ENCODE data around the gene ROGDI.
"Not testable (repeated sequence)": the region's sequence is repeated elsewhere in the genome, so short reads cannot be mapped to it uniquely, and the experiment has no call there.

Gene ROGDI

DNA sequence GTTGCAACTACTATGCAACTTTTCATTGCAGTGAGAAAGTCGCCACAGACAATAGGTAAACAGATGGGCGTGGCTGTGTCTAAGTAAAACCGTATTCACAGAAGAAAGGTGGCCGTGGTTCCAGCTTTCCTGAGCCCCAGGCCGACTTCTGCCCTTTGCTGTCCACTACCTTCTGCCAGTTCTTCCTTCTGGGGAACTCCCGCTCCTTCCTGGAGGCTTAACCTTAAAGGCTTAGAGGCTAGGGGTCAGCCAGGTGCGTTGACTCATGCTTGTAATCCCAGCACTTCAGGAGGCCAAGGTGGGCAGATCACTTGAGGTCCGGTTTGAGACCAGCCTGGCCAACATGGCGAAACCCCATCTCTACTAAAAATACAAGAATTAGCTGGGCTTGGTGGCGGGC is 12.2 kb downstream of the ROGDI start:
- DNase-seq: no peak

DNA sequence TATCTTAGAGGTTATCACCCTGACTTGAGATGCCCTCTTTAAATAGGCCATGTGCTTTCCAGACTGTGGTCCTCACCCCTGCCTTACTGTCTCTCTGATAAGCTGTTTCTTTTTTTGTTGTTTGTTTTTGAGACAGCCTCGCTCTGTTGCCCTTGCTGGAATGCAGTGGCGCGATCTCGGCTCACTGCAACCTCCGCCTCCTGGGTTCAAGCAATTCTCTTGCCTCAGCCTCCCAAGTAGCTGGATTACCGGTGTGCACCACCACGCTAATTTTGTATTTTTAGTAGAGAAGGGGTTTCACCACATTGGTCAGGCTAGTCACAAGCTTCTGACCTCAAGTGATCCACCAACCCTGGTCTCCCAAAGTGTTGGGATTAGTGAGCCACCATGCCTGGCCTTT is 13.5 kb downstream of the ROGDI start:
- no peak for DNase-seq

DNA sequence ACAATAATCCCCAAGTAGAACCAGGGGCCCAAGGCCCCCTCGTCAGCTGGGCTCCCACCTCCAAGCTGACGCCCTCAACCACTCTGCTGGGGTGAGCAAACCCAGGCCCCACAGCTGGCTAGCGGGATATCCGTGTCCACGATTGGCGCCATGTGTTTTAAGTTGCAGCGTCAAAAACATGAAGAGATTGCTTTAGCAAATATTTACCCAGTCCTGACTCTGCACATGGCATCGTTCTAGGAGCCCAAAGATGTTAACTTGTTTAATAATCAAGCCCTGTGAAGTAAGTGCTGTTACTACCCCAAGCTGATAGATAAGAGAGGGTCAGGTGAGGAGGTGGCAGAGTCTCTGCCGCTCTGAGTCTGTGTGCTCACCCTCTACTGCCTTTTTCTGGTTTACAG is 13.9 kb downstream of the ROGDI start:
- DNase-seq: no peak

DNA sequence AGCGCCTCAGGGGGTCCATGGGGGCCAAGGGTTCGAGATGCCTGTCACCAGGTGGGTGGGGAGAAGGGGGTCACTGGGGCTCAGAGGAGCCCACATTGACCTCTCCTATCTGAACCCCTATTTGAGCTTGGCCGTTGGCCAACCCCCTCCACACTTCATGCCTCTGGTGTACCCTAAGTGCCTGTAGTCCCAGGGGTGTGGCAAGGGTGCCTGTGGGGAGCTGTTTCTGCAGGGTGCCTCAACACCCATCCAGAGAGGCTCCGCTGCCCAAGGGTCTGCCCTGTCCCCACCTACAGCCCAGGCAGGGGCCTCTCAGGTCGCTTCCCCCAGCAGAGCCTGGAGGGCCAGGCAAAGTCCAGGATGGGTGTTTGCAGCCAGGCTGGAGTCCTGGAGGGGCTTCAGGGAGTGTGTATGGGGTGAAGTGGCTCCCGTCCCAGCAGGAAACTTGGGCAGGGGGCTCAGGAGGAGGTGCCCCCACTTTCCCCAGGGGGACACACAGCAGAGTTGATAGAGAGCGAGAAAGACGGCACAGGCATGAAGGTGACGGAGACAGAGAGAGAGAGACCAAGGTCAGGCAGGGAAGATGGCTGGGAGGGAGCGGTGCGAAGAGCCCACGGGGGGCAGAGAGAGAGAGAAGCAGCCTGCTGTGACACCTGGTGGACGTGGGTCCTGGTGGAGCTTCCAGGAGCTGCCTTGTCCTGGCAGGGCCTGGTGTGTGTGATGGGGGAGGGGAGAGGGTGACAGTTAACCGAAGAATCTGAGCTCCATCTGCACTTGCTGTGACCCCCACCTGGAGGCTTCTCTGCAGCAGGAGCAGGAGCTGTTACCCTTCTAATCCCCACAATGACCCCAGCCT is 14.6 kb downstream of the ROGDI start, which contains the start of gene SEPTIN12:
Gene SEPTIN12 (minus strand): TSS at position 719 of the 856 bp plus-strand sequence. CDS start 700 bp downstream, at position 19.
- DNase-seq: no peak

DNA sequence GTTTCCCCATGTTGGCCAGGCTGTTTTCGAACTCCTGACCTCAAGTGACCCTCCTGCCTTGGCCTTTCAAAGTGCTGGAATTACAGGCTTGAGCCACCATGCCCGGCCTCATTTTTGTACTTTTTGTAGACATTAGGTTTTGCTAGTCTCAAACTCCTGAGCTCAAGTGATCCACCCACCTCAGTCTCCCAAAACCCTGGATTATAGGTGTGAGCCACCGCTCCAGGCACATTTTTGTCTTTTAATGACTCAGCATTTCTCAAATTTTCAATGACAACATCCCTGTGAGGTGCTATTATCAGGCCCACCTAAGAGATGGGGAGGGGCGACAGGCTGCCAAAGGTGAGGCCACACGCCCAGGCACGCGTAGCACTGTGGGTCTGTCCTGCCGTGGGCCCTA is 15.4 kb downstream of the ROGDI start:
- DNase-seq: no peak

DNA sequence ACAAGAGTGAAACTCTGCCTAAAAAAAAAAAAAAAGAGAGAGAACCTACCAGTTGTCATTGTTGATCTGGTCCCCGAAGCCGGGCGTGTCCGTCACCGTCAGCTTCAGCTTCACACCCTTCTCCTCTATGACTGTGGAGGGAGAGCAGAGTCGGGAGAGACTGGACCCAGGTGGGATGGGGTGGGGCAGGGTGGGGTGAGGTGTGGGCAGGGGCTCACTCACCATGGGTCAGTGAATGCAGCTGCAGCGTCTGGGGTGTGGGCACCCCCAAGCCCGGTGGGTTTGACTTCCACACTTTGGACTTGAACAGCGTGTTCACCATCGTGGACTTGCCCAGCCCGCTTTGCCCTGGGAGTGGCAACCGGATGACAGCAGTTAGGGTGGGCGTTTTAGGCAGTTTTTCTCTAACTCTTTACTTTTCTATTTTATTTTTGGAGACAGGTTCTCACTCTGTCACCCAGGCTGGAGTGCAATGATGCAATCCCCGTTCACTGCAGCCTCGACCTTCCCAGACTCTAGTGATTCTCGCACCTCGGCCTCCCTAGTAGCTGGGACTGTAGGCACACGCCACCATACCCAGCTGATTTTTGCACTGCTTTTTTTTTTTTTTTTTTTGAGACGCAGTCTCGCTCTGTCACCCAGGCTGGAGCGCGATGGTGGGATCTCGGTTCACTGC is 16.5 kb downstream of the ROGDI start:
- no peak for DNase-seq

DNA sequence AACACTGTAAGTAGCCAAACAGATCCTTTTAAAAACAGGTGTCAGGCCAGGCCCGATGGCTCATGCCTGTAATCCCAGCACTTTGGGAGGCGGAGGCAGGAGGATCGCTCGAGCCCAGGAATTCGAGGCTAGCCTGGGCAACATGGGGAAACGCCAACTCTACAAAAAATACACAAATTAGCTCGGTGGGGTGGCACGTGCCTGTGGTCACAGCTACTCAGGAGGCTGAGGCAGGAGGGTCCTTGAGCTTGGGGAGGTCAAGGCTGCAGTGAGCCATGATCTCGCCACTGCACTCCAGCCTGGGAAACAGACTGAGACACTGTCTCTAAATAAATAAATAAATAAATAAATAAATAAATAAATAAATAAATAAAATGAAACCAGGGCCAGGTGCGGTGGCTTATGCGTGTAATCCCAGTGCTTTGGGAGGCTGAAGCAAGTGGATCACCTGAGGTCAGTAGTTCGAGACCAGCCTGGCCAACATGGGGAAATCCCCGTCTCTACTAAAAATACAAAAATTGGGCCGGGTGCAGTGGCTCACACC is 17.9 kb downstream of the ROGDI start:
- not testable (repeated sequence) for DNase-seq

DNA sequence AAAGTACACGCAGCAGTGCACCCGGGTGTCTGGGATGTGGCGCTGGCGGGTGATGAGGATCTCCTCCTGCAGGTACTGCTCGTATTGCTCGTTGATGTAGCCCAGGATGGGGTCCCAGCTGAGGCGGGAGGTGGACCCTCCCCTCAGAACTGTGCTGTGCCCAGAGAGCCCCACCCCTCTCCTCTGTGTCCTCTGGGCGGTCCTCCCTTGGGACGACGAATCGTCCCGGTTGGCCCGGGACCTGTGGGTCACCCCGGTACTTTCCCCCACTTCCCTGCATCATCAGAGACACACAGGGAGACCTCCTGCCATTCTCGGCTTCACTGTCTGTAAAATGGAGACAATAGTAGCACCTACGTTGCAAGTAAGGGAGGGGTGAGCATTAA is 18.5 kb downstream of the ROGDI start:
- DNase-seq: no peak

DNA sequence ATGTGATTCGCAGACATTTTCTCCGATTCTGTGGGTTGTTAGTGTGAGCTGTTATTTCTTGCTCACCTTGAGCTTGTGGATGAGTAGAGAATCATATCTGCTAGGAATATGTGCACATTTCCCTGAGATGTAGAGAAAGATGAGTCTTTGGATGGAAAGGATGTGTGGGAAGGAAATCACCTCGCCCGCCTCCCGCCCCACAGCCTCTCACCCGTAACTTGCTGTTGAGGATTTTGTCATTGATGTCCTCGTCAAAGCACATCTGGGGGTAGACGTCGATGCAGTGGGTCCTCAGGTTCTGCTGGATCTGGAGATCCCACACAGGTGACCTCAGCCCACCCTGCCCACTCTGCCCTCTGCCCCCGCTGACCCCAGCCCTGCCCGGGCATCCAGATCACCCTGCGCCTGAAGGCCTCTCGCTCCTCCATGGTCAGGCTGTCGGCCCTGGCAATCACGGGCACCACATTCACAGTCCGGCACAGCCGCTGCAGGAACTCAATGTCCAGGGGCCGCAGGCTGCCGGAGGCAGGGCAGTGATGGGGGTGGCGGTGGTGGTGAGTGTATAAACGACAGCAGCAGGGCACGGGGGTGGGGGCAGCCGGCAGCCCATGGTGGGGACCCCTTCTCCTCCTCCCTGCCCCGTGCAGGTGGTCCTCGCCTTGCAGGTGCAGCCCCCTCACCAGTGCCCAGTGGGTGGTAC is 19.0 kb downstream of the ROGDI start:
- no peak for DNase-seq

DNA sequence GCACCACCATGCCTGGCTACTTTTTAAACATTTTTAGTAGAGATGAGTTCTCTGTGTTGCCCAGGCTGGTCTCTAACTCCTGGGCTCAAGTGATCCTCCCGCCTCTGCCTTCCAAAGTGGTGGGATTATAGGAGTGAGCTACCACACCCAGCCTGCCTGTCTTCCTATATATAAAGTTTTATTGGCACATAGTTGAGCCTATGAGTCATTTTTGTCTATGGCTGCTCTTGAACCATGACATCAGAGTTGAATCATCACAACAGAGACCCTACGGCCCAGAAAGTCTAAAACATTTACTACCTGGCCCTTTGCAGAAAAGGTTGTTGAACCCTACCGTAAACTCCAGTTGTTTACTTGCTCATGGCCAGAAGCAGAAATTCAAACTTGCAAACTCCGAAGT is 22.2 kb downstream of the ROGDI start:
- DNase-seq: no peak

DNA sequence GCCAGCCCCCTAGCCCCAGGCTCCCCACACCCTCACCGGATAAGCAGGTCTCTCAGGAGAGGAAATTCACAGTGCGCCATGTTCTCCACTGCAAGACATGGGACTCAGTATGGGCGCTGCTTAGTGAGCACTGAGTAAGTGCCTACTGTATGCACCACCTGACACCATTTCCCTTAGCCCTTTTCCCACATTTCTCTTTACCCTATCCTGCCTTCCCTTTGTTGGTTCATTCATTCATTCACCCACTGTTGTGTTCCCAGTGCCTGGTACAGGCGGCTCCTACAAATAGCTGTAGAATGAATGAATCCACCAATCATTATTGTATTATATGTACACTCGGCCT is 24.4 kb downstream of the ROGDI start:
- DNase-seq: no peak

DNA sequence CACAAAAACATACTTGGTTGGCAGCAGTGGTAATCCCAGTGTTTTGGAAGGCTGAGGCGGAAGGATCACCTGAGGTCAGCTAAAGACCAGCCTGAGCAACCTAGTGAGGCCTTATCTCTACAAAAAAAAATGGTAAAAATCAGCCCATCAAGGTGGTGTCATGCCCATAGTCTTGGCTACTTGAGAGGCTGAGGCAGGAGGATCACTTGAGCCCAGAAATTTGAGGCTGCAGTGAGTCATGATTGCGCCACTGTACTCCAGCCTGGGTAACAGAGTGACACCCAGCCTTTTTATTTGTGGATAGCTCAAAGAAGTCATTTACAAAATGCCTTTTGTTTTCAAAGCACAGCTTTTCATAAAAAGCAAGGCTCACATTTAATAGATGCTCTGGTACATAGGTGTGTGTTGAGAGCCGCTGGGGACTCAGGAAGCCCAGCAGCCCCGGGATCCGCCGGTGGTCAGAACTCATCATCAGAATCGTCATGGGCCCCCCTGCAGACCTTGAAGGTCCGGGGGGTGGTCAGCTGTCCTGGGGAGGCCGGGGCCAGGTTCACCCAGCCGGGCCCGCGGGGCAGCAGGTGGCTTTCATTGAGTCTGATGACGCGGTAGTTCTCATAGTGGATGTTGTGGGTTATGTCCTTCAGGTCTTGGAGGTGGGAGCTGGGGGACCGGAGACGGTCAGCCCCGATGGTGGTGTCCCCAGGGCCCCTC is 24.9 kb downstream of the ROGDI start:
- no peak for DNase-seq

DNA sequence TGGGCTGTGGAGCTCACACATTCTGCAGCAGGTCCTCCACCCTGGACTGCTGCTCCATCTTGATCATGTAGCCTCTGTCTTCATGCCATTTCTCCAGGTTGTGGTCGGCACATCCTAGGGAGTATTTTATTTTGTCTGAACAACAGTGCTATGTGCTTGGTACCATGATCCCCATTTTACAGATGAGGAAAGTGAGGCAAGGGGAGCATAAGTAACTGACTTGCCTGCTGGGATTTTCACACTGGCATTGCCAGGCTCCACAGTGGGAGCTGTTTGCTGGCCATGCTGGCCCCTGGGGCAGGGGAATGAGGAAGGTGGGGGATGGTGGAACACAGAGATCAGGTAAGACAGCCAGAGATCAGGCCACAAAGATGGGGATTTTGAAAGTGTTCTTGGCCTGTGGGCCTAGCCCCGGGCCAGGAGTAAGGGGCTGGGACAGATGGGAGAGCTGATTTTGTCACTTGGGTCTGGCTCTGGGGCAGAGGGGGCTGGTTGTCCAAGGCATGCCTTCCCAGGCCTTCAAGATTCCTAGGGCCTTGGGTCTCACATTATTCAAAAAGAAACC is 26.2 kb downstream of the ROGDI start:
- no peak for DNase-seq

DNA sequence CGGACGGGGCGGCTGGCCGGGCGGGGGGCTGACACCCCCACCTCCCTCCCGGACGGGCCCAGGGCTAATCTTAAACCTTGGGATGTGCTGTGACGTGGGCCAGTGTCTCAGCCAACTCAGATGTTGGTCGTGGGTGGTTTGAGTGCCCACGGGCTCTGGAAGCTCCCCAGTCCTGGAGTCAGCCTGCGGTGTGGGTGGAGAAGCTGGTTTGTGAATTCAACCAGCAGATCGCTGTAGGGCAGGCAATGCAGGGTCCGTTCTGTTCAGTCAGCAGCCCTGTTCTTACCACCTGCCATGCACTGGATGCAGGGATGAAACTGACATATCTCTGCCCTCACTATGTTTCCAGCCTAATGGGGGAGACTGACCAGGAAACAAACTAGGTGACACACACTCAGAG is 27.4 kb downstream of the ROGDI start:
- no peak for DNase-seq

DNA sequence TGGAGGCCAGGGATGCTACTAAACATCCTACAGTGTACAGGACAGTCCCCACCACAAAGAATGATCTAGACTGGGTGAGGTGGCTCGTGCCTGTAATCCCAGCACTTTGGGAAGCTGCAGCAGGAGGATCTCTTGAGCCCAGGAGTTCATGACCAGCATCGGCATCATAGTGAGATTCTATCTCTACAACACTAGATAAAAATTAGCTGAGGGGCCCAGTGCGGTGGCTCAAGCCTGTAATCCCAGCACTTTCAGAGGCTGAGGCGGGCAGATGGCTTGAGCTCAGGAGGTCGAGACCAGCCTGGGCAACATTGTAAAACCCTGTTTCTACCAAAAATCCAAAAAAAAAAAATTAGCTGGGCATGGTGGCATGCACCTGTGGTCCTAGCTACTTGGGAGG is 30.1 kb downstream of the ROGDI start:
- DNase-seq: no peak

DNA sequence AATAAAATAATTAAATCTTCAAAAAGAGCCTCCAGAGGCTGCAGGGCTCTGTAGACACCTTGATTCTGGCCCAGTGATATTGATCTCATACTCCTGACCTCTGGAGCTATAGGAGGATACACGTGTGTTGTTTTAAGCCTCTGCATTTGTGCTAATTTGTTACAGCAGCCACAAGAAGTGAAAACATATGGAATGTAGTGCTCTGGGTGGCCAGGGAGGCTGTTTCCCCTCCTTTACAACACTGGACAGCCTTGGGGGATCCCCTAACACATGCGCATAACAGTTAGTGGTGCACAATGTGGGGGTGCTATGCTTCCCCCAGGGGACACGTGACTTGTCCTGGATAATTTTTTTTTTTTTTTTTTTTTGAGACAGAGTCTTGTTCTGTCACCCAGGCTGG is 30.8 kb downstream of the ROGDI start:
- no peak for DNase-seq

DNA sequence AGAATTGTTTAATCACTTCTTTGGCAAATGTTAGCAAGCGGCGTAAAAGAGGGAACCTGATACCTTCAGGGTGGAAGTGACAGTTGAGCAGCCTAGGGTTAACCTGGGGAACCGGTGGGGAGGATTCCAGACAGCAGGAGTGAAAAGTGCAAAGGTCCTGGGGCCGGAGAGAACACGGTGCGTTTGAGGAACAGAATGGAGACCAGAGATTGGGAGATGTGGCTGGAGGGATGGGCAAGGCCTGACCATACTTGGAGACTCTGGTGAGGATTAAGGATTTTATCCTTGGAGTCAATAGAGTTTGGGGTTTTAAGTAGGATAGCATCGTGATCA is 33.2 kb downstream of the ROGDI start:
- no peak for DNase-seq

DNA sequence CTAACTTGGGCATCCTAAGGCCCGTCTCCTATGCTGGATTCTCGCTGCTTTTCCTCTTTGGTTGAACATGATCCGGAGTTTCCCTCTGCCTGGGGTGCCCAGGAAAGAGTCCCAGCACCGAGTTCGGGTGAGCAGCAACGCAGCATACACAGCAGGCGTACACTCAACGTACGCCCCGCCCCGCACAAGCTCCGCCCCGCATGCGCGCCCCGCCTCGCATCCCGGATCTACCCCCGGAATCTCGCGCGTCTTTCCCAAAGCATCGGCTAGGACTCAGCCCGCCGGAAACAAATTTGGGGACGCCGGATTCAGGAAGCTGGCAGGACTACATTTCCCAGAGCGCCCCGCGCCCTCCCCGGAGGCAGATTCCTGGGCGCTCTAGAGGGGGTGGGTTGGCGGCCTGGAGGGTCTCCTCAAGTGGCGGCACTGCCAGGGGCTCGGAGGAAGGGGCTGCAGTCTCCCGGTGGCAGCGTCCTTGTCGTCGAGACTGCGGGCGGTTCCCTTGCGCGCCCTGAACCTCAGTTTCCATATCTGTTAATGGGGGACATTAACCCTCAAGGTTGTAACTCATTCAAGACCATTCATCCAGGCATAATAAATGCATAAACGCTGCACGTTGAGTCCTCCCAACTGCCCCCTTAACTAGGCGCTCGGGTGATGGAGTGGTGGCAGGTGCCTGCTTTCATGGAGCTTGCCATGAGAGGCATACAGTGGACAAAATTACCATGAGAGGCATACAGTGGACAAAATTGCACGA is 33.7 kb downstream of the ROGDI start:
- DNase-seq: peak; percentile 95

DNA sequence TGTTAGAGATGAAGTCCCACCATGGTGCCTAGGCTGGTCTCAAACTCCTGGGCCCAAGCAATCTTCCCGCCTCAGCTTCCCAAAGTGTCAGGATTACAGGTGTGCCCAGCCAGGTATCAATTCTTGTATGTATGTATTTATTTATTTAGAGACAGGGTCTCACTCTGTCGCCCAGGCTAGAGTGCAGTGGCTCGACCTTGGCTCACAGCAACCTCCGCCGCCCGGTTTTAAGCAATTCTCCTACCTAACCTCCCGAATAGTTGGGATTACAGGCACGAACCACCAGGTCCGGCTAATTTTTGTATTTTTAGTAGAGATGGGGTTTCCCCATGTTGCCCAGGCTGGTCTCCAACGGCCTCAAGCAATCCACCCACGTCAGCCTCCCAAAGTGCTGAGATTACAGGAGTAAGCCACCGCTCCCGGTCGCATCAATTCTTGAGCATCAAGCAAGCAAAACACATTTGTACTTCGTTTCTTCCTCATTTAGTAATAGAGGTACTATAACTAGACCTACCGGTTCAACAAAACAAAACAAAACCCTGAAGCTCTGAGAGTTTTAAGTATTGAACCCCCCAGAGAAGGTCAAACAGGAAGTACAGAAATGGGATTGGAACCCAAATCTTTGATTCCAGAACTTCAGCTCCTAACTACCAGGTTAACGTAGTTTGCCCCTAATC is 34.4 kb downstream of the ROGDI start:
- DNase-seq: peak; percentile 21

DNA sequence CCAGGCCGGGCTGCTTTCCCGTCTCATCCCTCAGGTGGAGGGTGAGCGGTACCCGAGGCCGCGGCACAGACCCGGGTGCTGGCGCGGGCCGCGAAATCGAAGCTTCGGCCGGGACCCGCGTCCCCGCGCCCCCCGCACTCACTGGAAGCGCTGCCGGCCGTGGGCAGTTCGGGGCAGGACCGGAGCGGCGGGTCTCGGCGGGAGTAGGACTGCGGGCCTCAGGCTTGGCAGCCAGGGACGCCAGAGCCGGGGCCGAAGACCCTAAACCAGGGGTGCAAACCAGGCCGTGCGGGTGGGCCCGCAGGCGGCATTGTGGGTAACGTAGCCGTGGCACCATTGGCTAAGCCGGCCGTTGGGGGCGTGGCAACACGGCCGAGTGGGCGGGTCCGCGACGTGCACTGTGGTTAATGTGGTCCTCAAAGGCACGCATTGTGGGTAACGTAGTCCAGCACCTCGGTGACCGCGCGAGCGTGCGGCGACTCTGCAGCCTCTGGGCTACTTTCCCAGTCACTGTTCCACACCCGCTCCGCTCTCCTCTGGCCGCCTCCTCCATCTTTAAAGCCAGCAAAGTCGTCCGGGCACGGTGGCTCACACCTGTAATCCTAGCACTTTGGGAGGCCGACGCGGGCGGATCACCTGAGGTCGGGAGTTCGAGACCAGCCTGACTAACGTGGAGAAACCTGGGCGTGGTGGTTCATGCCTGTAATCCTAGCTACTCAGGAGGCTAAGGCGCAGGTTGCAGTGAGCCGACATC is 35.4 kb downstream of the ROGDI start, which contains the start of gene ZNF500:
Gene ZNF500 (minus strand): TSS at position 288 of the 754 bp plus-strand sequence. CDS start 1,184 bp downstream, outside the sequence.
- DNase-seq: peak; percentile 94

Data from DMS153 (cell line).